ENCODE data around the gene MAGI2. TPM values are rescaled to one million over a fixed set of nuclear protein-coding genes. Genes with fewer than 3 reads are reported as not detected.

The MAGI2 gene
- total and polyA plus RNA-seq, 2 experiments from 2014 or later: 10.4 to 26.4 TPM

DNA sequence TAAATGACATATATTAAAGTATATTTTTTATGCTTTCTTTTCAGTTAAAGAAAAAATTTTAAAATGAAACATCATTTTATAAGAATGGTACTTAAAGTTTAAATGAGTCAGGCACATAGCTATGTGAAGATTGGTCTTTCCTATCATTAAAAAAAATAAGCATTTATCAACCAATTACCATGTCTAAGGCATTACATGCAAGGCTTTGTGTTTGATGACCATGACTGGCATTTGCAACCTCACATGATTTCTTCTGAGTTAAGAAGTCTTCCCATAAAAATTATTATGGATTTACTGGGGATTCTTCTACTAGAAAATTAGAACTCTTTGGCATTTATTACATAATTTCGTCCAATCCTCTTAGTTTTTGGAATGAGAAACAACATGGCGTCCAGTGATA, 776.1 kb downstream of the MAGI2 start:
- Histone ChIP-seq H3K4me3 (no peak overlapping the region), H2AFZ (no peak overlapping the region), H3K79me2 (replicated peaks; ENCODE audit: insufficient read depth) (peaks cover 25% of the 10 kb centered on the region; the same call in 1 of the 2 replicates), H3F3A (replicated peaks; ENCODE audit: low read depth) (no peaks in the 10 kb centered on the region), H3K4me1 (ENCODE audit: insufficient read depth) (0 out of 2 replicates have a peak, but pooled peaks cover 6% of the 10 kb centered on the region), H4K20me1 (replicated peaks; ENCODE audit: insufficient read depth) (peaks cover 4% of the 10 kb centered on the region; the same call in 1 of the 2 replicates), H3K27me3 (ENCODE audit: insufficient read depth) (no peaks in the 10 kb centered on the region), H3K4me2 (no peak overlapping the region), H3K27ac (ENCODE audit: low read depth) (no peak overlapping the region), H3K9me2 (ENCODE audit: insufficient read depth) (no peaks in the 10 kb centered on the region), H3K36me3 (ENCODE audit: insufficient read depth) (no peaks in the 10 kb centered on the region)
- ATAC-seq: no peak
- no peak overlapping the region for H3K4me3 Mint-ChIP-seq
- no peak for DNase-seq (ENCODE audit: low spot score)
- peaks cover 11% of the 10 kb centered on the region for H3K4me1 Mint-ChIP-seq
- H3K36me3 Mint-ChIP-seq (ENCODE audit: low read depth): no peaks in the 10 kb centered on the region
- TF ChIP-seq, protein P1, sequence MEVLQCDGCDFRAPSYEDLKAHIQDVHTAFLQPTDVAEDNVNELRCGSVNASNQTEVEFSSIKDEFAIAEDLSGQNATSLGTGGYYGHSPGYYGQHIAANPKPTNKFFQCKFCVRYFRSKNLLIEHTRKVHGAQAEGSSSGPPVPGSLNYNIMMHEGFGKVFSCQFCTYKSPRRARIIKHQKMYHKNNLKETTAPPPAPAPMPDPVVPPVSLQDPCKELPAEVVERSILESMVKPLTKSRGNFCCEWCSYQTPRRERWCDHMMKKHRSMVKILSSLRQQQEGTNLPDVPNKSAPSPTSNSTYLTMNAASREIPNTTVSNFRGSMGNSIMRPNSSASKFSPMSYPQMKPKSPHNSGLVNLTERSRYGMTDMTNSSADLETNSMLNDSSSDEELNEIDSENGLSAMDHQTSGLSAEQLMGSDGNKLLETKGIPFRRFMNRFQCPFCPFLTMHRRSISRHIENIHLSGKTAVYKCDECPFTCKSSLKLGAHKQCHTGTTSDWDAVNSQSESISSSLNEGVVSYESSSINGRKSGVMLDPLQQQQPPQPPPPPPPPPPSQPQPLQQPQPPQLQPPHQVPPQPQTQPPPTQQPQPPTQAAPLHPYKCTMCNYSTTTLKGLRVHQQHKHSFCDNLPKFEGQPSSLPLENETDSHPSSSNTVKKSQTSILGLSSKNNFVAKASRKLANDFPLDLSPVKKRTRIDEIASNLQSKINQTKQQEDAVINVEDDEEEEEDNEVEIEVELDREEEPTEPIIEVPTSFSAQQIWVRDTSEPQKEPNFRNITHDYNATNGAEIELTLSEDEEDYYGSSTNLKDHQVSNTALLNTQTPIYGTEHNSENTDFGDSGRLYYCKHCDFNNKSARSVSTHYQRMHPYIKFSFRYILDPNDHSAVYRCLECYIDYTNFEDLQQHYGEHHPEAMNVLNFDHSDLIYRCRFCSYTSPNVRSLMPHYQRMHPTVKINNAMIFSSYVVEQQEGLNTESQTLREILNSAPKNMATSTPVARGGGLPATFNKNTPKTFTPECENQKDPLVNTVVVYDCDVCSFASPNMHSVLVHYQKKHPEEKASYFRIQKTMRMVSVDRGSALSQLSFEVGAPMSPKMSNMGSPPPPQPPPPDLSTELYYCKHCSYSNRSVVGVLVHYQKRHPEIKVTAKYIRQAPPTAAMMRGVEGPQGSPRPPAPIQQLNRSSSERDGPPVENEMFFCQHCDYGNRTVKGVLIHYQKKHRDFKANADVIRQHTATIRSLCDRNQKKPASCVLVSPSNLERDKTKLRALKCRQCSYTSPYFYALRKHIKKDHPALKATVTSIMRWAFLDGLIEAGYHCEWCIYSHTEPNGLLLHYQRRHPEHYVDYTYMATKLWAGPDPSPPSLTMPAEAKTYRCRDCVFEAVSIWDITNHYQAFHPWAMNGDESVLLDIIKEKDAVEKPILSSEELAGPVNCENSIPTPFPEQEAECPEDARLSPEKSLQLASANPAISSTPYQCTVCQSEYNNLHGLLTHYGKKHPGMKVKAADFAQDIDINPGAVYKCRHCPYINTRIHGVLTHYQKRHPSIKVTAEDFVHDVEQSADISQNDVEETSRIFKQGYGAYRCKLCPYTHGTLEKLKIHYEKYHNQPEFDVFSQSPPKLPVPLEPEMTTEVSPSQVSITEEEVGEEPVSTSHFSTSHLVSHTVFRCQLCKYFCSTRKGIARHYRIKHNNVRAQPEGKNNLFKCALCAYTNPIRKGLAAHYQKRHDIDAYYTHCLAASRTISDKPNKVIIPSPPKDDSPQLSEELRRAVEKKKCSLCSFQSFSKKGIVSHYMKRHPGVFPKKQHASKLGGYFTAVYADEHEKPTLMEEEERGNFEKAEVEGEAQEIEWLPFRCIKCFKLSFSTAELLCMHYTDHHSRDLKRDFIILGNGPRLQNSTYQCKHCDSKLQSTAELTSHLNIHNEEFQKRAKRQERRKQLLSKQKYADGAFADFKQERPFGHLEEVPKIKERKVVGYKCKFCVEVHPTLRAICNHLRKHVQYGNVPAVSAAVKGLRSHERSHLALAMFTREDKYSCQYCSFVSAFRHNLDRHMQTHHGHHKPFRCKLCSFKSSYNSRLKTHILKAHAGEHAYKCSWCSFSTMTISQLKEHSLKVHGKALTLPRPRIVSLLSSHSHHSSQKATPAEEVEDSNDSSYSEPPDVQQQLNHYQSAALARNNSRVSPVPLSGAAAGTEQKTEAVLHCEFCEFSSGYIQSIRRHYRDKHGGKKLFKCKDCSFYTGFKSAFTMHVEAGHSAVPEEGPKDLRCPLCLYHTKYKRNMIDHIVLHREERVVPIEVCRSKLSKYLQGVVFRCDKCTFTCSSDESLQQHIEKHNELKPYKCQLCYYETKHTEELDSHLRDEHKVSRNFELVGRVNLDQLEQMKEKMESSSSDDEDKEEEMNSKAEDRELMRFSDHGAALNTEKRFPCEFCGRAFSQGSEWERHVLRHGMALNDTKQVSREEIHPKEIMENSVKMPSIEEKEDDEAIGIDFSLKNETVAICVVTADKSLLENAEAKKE (CRISPR knock-in tag; IDR thresholded peaks at IDR 0.05): no peak
- TF ChIP-seq, protein P2, sequence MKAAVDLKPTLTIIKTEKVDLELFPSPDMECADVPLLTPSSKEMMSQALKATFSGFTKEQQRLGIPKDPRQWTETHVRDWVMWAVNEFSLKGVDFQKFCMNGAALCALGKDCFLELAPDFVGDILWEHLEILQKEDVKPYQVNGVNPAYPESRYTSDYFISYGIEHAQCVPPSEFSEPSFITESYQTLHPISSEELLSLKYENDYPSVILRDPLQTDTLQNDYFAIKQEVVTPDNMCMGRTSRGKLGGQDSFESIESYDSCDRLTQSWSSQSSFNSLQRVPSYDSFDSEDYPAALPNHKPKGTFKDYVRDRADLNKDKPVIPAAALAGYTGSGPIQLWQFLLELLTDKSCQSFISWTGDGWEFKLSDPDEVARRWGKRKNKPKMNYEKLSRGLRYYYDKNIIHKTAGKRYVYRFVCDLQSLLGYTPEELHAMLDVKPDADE (IDR thresholded peaks at IDR 0.05): no peak
- no peak for TF ChIP-seq JUNB (IDR thresholded peaks at IDR 0.05; ENCODE audit: unreplicated experiment)
- no peak for TF ChIP-seq STAT1 (IDR thresholded peaks at IDR 0.05; ENCODE audit: unreplicated experiment)
- no peak for TF ChIP-seq NANOG (IDR thresholded peaks at IDR 0.05; ENCODE audit: borderline replicate concordance)
- no peak for TF ChIP-seq ZNF114 (CRISPR knock-in tag; IDR thresholded peaks at IDR 0.05)
- no peak for TF ChIP-seq EZH2 (IDR thresholded peaks at IDR 0.05; ENCODE audit: low read depth, unreplicated experiment)
- no peak for TF ChIP-seq CREB1 (CRISPR knock-in tag; IDR thresholded peaks at IDR 0.05; ENCODE audit: low read depth)
- no peak for TF ChIP-seq POLR2AphosphoS5 (IDR thresholded peaks at IDR 0.05; ENCODE audit: low read depth)
- TF ChIP-seq, protein P3, sequence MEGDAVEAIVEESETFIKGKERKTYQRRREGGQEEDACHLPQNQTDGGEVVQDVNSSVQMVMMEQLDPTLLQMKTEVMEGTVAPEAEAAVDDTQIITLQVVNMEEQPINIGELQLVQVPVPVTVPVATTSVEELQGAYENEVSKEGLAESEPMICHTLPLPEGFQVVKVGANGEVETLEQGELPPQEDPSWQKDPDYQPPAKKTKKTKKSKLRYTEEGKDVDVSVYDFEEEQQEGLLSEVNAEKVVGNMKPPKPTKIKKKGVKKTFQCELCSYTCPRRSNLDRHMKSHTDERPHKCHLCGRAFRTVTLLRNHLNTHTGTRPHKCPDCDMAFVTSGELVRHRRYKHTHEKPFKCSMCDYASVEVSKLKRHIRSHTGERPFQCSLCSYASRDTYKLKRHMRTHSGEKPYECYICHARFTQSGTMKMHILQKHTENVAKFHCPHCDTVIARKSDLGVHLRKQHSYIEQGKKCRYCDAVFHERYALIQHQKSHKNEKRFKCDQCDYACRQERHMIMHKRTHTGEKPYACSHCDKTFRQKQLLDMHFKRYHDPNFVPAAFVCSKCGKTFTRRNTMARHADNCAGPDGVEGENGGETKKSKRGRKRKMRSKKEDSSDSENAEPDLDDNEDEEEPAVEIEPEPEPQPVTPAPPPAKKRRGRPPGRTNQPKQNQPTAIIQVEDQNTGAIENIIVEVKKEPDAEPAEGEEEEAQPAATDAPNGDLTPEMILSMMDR (conservative IDR thresholded peaks at IDR 0.05; ENCODE audit: low read depth in 2 of 2): no peak
- TF ChIP-seq, protein P4, sequence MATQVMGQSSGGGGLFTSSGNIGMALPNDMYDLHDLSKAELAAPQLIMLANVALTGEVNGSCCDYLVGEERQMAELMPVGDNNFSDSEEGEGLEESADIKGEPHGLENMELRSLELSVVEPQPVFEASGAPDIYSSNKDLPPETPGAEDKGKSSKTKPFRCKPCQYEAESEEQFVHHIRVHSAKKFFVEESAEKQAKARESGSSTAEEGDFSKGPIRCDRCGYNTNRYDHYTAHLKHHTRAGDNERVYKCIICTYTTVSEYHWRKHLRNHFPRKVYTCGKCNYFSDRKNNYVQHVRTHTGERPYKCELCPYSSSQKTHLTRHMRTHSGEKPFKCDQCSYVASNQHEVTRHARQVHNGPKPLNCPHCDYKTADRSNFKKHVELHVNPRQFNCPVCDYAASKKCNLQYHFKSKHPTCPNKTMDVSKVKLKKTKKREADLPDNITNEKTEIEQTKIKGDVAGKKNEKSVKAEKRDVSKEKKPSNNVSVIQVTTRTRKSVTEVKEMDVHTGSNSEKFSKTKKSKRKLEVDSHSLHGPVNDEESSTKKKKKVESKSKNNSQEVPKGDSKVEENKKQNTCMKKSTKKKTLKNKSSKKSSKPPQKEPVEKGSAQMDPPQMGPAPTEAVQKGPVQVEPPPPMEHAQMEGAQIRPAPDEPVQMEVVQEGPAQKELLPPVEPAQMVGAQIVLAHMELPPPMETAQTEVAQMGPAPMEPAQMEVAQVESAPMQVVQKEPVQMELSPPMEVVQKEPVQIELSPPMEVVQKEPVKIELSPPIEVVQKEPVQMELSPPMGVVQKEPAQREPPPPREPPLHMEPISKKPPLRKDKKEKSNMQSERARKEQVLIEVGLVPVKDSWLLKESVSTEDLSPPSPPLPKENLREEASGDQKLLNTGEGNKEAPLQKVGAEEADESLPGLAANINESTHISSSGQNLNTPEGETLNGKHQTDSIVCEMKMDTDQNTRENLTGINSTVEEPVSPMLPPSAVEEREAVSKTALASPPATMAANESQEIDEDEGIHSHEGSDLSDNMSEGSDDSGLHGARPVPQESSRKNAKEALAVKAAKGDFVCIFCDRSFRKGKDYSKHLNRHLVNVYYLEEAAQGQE (IDR thresholded peaks at IDR 0.05; ENCODE audit: unreplicated experiment): no peak
- no peak for TF ChIP-seq EZH2phosphoT487 (IDR thresholded peaks at IDR 0.05; ENCODE audit: unreplicated experiment)
- TF ChIP-seq ZNF331 (CRISPR knock-in tag; IDR thresholded peaks at IDR 0.05; ENCODE audit: low read depth): no peak
- H3K9me3 Mint-ChIP-seq: no peaks in the 10 kb centered on the region
- H3K27ac Mint-ChIP-seq: peak overlapping the region; percentile 60
- H3K27me3 Mint-ChIP-seq (ENCODE audit: insufficient read depth, low read depth, poor library complexity): peaks cover 2% of the 10 kb centered on the region
